ENCODE results near the gene KIF1A.

Gene KIF1A

DNA sequence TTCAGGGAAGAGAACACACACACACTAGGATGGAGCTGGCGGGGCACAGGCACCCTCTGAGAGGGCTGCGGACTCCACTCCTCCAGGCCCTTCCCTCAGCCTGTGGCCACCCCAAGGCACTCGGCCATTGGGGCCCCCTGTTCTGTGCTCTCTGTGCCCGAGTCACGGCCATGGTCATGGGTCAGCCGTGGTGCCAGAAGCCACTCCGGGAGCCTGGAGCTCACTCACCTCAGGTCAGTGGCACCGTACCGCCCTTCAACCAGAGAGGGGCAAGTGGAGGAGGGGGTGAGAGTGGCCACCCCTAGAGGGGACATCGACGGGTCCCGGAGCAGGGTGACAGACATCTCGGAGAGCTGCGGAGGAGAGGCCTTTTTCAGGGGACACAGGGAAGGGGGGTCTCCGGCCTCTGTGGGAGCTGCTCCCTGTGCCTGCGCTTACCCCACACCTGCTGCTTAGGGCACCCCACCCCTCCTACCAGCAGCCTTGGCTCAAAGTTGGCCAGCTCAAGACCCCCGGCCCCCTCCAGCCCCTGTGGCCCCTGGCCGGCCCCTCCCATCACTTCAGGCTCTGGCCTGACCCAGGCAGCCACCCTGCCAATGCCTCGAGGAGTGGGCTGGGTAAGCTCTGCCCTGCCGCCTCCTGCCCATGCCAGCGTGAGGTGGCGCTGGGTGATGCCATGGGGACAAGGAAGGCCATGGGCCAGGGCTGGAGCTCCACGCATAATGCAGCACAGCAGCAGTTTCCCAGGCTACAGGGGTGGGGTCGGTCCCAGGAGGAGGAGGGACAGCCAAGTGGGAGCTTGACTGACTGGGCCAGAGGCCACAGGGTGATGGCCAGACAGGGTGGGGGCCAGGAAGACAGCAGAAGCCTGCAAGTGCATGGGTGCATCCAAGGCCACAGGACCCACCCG is 99.1 kb downstream of the KIF1A start:
- in situ Hi-C loops (cut with MboI; ENCODE audit: low sequenced_read_pairs): no loop called here

DNA sequence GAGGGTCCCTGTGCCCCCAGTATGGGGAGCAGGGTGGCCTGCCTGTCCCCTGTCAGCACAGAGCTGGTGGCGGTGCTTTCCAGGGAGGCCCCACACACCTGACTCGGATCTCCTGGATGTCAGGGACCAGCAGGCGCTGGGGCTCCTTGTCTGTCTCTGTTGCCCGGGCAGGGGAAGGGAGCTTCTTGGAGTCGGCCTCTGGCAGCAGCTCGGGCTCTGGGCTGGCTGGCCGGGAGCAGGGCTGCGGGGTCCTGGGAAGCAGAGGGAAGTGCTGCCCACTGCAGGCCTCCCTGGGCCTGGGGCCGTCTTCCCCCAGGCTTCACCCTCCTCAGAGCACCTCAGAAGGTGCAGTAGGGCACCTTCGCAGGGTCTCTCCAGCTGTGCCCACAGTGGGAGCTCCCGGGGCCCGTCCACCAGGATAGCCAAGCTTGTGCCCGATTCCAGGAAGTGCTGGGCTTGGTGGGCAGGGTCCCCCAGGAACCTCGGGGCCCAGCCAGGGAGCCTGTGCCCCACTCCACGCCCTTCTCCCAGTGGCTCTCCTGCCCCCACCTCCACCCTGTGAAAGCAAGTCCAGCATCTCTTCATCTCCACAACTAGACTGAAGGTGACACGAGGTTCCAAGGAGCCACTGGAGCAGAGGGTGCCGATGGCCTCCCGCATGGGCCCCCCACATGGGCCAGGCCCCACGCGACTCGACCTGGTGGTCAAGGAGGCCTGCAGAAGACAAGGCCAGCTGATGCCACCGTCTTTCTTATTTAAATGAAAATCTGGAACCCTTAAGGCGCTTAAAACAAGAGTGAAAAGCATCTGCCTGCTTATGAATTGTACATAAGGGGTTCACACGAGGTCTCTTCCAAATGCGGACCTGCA is 100.1 kb downstream of the KIF1A start:
- in situ Hi-C loops (cut with MboI; ENCODE audit: low sequenced_read_pairs): no loop called here

DNA sequence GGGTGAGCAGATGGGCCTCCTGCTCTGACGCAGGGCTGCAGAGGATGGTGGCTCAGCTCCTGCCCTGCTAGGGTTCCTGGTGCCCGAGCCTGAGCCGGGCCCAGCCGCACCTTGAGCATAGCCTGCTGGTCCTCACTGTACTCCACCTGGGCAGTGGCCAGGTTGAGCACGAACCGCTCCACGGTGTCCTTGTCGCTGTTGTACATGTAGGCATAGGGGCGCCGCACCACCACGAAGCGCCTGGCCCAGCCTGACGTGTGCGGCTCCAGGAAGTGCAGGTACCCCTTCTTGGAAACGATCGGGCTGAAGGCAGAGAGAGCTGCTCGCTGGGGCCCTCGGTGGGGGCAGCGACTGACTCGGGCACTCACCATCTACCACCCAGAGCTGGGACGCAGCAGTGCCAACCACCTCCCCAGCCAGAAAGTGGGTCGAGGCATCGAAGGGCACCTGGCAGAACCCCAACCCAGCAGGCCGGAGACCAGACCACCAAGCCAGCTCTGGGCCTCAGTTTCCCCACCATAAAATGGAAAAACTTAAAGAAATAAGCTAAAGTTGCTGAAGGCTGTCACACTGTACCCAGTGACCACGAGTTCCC is 101.0 kb downstream of the KIF1A start:
- in situ Hi-C loops (cut with MboI; ENCODE audit: low sequenced_read_pairs): no loop called here

DNA sequence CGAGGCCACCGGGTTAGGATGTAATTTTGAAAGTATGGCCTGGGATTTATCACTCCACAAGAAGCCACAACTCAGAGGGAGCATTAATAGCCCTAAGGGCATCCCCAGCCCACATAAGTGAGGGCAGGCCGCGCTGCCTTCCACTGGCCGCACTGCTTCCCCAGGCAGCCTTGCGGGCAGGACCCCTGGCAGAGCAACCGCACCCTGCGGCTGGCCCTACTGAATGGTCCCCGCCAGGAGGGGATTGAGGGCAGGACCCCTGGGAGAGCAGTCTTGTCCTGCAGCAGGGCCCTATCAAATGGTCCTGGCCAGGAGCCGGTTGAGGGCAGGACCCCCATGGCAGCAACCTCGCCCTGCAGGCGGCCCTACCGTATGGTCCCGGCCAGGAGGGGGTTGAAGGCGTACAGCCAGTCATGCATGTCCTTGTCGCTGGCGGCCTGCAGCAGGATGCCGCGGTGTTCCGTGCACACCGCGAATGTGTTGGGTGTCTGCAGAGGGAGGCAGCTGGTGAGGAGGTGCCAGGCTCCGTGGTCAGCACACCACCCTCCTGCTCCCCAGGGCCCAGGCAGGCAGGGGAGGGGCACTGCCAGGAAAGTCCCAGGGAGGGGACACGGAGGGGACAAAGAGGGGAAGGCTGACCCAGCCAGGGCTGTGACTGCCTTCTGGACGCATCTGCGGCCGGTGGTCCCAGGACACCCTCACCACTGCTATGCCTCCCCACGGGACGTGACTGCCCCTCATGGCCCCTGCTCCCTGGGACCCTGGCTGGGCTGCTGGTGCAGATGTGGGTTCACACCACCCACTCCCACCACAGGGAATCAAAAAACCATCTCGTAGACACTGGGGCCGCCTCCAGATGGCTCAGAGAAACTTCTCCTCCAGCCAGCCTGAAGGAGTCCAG is 102.1 kb downstream of the KIF1A start:
- in situ Hi-C loops (cut with MboI; ENCODE audit: low sequenced_read_pairs): no loop called here

DNA sequence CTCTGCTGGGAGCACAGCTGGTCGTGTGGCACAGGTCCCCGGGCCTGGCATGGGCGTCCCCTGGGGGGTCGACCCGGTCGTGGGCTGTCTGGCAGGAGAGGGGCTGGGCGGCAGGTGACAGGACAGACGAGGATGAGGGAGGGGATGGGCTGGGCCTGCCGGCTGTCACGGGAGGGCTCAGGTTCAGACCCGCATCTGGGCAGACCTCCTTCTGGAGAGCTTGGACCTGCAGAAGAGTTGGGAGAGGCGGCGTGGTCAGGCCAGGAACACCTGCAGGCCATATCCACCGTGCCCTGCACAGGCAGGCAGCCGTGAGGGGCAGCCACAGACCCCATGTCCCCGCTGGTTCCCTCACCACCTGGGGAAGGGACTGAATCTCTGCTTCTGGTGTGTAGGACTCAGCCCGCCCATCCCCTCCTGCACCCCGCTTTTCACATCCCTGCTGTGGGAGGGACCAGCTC is 102.8 kb downstream of the KIF1A start:
- in situ Hi-C loops (cut with MboI; ENCODE audit: low sequenced_read_pairs): no loop called here

DNA sequence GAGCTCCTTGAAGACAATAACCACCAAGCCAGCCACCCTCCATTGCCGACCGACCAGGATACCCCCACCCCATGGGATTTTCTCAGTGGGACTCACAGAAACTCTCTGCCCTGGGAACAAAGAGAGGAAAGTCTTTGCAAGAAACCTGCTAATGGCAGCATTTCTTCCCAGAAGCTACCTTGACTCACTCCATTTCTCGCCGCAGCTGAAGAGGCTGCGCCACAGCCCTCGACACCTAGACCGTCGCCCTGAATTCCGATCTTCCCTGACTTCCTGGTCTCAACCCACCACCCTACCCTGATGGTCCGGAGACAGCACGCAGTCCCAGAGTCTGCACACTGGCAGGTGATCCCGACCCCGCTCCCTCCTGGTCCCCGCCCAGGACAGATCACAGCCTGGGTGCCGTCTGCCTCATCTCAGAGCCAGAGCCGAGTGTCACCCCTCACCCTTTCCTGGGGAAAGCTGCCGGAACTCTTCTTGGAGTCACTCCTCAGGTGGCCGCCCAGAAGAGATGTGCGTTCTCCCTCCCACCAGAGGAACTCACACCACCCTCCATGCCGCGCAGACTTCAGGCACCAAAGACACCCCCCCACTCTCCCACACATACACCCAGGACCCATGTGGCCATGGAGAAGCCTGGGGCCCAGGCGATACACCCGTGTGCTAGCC is 103.8 kb downstream of the KIF1A start:
- in situ Hi-C loops (cut with MboI; ENCODE audit: low sequenced_read_pairs): no loop called here

DNA sequence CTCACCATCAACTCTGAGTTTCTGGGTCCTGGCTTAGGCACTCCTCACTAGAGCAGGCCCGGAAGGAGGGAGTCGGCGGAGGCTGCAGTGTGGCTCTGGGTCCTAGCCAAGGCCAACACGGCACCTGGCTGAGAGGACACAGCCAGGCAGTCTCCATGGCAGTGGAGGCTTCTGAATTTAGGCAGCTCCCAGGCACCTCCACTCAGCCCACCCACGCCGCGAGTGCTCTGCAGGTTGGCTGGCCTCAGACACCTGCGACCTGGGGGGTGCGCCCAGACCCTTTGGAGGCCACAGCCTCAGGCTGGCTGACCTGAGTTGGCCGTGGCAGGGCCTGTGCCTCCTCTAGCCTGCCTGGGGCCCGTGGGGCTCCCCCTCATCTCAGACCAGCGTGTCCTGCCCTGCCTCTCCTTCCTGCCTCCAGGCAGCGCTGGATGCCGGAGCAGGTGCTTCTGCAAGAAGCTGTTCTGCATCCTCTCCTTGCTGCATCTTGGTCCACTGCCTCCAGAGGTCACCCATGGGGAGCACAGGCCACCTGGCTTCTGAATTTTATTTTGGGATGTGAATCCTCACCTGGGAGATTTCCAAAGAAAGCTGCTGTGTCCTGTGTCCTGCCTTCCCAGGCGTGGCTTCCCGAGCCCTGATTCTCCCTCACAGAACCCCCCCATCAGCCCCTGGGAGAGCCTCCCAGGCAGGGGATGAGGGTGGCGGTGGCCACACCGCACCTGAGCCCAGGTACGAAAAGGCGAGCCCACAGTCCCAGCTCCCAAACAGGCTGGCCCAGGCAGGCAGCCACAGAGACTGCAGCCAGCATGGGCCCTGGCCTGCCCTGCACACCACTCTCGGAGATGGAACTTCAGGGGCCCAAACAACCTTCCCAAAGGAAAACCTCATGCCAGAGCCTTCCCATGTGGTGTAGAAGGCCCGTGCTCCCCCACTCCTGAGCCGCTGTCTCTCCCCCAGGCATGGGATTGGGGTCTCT is 105.0 kb downstream of the KIF1A start:
- in situ Hi-C loops (cut with MboI; ENCODE audit: low sequenced_read_pairs): no loop called here

DNA sequence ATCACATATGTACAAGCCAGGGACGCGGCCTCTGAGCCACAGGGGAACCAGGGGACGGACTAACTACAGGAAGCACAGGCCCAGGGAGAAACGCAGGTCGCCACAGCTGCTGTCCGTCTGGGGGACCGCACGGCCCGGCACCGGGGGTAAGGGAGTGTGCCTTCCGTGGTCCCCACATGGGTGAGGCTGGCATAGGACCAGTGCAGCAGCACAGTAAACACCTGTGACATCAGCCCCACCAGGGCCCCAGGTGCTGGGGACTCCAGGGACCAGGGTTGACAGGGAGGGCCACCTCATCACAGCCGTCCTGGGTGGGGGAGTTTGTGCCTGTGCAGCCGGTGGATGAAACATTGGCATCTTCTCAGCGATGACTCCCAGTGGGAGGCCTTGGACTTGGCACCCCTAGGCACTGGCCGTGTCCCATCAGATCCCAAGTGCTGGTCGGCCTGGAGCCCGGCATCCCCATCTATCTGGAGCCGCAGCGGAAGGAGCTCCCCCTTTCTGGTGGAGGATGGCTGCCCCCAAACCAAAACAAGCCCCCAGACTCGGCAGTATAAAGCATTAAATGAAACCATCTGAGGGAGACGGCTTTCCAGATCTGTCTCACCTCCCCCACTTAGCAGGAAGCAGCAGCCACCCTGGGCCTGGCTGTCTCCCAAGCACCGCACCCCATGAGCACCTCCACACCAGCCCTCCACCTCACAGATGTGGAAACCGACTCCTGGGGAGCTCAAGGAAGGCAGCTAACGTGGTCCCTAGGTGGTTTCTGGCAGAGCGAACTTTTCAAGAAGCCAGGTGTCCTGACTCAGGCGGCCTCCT is 105.9 kb downstream of the KIF1A start:
- in situ Hi-C loops (cut with MboI; ENCODE audit: low sequenced_read_pairs): no loop called here

DNA sequence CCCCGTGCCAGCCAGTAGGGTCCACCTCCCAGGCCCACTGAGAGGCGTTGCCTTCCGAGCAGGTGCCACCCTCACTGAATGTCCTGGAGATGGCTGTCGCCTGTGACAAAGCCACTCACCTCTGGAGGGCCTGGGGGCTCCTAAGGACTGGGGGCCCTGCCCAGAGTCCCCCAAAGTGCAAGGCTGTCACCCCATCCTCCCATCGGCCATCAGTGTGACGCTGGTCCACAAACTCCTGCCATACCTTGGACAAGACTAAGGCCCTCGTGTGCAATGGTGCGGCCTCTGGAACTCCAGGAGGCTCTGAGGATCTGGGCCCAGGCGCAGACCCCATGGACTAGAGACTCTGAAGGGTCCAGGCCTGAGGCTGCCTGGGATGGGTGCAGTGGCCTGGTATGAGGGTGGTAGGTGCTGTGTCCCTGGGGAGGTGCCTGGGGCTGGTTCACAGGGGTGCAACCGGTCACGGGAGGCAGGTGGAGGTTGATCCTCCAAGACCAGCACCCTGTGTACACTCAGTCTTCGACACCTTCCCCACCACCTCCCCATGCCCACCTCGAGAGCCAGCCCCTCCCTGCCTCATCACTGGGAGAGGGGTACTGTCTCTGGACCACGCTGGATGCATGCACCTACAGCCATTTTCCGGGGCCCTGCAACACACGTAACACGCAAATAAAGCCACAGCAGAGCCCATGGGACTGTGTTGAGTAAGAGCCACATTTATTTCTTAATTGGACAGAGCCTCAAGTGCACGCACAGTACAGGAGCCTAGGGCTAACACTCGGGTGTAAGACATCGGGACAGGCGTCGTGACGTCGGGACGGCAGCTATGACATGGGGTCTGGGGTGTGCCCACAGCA is 106.7 kb downstream of the KIF1A start:
- in situ Hi-C loops (cut with MboI; ENCODE audit: low sequenced_read_pairs): no loop called here

DNA sequence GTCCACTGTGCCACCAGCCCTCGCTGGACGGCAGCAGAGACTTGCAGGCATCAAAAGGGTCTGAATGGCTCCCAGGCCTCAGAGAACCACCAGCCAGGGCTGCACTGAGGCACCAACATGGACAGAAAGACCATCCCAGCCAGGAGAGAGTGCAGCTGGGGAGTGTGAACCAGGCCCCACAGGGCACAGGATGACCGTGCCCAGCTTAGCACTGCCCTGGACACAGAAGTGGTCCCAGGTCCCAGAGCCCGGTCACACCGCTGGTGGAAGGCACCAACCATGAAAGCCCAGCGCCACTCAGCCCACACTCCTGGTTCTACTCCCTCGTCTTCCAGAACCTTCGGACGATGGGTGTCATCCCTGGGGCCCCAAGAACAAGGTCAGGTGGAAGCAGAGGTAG is 107.9 kb downstream of the KIF1A start:
- in situ Hi-C loops (cut with MboI; ENCODE audit: low sequenced_read_pairs): no loop called here

DNA sequence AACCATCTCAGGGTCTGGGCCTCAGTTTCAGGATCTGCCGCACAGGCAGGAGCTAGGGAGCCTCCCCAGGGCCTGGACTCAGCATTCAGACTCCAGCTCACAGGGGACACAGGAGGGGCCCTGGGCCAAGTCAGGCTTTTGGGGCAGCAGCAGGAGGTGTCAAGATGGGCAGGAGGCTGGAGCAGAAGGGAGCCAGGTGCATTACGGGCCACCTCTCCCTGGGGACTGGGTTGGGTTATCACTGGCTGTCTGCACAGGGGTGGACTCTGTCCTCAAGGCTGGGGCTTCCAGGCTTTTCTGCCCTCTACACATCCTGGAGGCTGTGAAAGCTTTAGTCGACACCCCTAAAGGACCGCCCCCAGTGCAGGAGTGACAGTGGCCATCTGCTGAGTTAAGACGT is 108.3 kb downstream of the KIF1A start:
- in situ Hi-C loops (cut with MboI; ENCODE audit: low sequenced_read_pairs): no loop called here

DNA sequence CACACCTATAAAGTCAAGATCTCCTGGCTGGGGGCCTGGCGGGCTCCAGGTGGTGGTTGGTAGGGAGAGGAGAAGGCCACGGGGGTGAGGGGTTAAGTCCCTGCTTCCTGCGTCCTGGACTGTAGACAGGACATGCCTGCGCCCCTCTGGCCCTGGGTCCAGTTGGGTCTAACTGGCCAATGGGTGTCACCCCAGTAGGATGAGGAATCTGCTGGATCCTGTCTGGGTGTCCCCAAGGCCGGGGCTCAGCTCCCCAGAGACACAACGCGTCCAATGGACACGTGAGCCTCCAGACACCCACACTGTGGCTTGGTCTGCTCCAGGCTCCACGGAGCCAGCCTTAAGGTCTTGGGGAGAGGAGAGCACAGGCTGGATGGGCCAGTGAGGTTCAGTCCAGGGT is 108.7 kb downstream of the KIF1A start:
- in situ Hi-C loops (cut with MboI; ENCODE audit: low sequenced_read_pairs): no loop called here

DNA sequence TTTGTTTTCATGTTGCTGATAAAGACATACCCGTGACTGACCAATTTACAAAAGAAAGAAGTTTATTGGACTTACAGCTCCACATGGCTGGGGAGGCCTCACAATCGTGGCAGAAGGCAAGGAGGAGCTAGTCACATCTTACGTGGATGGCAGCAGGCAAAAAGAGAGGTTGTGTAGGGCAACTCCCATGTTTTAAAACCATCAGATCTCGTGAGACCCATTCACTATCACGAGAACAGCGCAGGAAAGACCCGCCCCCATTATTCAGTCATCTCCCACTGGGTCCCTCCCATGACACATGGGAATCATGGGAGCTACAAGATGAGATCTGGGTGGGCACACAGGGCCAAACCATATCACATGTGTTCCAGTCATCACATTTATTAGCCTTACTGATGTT is 111.6 kb downstream of the KIF1A start:
- in situ Hi-C loops (cut with MboI; ENCODE audit: low sequenced_read_pairs): no loop called here

DNA sequence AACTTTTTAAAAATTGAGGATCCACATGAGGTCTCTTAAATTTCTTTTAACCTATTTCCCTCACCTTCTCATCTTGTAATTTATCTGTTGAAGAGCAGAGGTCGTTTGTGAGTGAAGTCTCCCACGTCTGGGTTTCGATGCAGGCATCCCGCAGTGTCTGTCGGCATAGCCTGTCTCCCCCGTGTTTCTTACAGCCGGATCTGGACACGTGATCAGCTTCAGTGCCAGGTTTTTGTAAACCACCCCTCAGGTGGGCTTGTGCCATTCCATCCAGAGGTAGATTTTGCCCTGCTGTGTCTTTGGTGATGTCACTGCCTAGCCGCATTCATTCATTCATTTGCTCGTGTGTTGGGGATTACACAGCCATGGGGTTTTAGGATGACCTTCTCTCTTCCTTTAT is 112.2 kb downstream of the KIF1A start:
- in situ Hi-C loops (cut with MboI; ENCODE audit: low sequenced_read_pairs): no loop called here

DNA sequence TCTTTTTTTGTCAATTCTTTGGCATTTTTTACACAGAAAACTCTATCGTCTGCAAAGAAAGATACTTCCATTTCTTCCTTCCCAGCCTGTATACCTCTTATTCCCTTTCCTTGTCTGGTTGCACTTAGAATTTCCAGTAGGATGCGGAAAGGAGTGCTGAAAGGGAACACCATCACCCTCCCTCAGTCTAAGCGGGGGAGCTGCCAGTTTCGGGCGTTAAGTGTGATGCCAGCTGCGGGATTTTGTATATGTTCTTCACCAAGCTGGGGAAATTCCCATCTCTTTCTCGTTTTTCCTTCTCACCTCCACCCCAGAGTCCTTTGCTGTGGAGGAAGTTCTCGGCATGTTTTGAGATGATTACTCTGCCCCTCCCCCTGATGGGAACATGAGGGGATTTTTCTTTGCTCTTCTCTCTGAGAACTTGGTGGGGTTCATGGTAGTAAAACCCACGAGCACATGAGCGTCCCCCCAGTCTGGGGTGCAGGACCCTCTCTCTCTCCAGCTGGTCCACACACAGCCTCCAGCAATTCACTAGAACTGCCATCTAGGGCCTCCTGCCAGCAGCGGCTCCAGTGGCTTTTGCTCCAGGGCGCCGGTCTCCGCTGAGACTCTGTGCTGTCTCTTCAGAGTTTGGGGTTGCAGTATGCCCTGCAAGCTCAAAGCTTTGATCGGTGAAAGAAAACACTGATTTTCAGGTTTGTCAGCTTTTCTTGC is 112.8 kb downstream of the KIF1A start:
- in situ Hi-C loops (cut with MboI; ENCODE audit: low sequenced_read_pairs): no loop called here

DNA sequence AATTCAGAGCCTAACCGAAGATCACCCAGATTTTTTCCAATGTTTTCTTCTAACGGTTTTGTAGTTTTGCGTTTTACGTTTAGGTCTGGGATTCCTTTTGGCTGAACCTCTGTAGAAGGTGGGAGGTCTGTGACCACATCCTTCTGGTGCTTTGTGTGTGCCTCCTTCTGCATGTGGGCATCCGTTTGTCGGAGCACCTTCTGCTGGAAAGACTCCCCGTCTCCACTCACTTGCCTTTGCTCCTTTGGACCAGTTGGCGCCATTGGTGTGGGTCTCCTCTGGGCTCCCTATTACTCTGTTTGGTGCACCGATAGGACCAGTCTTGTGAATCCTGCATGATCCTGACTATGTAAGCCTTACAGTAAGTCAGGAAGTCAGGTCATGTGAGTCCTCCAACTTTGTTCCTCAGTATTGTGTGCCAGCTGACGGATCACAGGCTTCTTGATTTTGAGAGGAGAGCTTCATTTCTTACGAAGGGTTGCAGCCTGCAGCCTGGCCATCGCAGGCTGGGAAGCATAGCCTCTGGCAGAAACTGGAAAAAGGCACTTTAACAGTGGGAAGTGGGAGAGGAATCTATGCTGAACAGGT is 114.7 kb downstream of the KIF1A start:
- in situ Hi-C loops (cut with MboI; ENCODE audit: low sequenced_read_pairs): no loop called here

All from hTERT RPE-1 (cell line).